Measurements from ENCODE around the gene CPLANE1. TPM values are rescaled to one million over a fixed set of nuclear protein-coding genes. Genes with fewer than 3 reads are reported as not detected.

Gene CPLANE1
- total and polyA plus RNA-seq, 2 of the 4 experiments (the other 2 are of a cell fraction): 4.4 to 17.9 TPM

- Histone ChIP-seq H2AK5ac (ENCODE audit: low read depth, low read length) (no peak overlapping the region), H3K36me3 (ENCODE audit: control insufficient read depth, insufficient read depth, low read length) (peaks cover 20% of the 10 kb centered on the region), H3K4me3 (ENCODE audit: insufficient read depth, low read depth, low read length) (no peak overlapping the region), H2BK120ac (ENCODE audit: low read depth, low read length) (no peak overlapping the region), H4K20me1 (ENCODE audit: insufficient read depth, low read length) (no peaks in the 10 kb centered on the region), H3K4me2 (ENCODE audit: low read depth, low read length) (no peak overlapping the region), H3K18ac (ENCODE audit: low read depth, low read length) (no peak overlapping the region), H2AK9ac (replicated peaks; ENCODE audit: low read depth, low read length, poor library complexity) (no peak overlapping the region), H3K4me1 (ENCODE audit: control insufficient read depth, insufficient read depth, low read length) (peaks cover 1% of the 10 kb centered on the region; the same call in 1 of the 2 replicates), H3K56ac (ENCODE audit: extremely low read depth, insufficient read depth, low read length) (no peak overlapping the region), H3K9me1 (ENCODE audit: insufficient read depth, low read length) (peaks cover 3% of the 10 kb centered on the region; the same call in 1 of the 2 replicates), H3K23ac (ENCODE audit: low read depth, low read length) (no peak overlapping the region), H3K27me3 (ENCODE audit: control insufficient read depth, insufficient read depth, low read length) (no peaks in the 10 kb centered on the region), H4K8ac (ENCODE audit: low read depth in 2 of 2, low read length in 2 of 2) (no peak overlapping the region), H2AFZ (replicated peaks; ENCODE audit: low read length, poor library complexity) (no peak overlapping the region), H2BK15ac (ENCODE audit: low read depth, low read length) (no peak overlapping the region), H3K79me1 (ENCODE audit: low read depth in 1 of 2, low read length in 2 of 2) (no peaks in the 10 kb centered on the region; a peak in 2 of 4 replicates), H3K9me3 (ENCODE audit: control insufficient read depth, insufficient read depth, low read length) (no peaks in the 10 kb centered on the region), H4K5ac (ENCODE audit: low read depth, low read length) (no peak overlapping the region), H3K27ac (ENCODE audit: insufficient read depth, low read length) (no peak overlapping the region), H3K4ac (ENCODE audit: low read depth, low read length) (no peak overlapping the region), H3K9ac (ENCODE audit: low read depth, low read length) (no peak overlapping the region), H2BK20ac (ENCODE audit: low read depth, low read length) (no peak overlapping the region), H2BK5ac (ENCODE audit: low read depth, low read length, poor library complexity, severe bottlenecking) (no peak overlapping the region), H3K14ac (replicated peaks; ENCODE audit: low read depth, low read length) (no peak overlapping the region), H4K91ac (ENCODE audit: insufficient read depth, low read depth, low read length) (no peak overlapping the region)
- BruUV-seq (replicated peaks): no TSS peak
- in situ Hi-C loops (cut with MboI; ENCODE audit: low sequenced_read_pairs) (no loop called here), dilution Hi-C loops (cut with HindIII; ENCODE audit: low sequenced_read_pairs, unreplicated experiment) (no loop called here), intact Hi-C loops (cut with micrococcal nuclease) (no loop called here)
- ATAC-seq (ENCODE audit: low read depth) (no peak), DNase-seq (no peak)
- POLR2A ChIA-PET (ENCODE audit: unreplicated experiment): no interaction called here
- no peak for TF ChIP-seq FOS (IDR thresholded peaks at IDR 0.05; ENCODE audit: low read depth, low read length)
- TF ChIP-seq MAZ (IDR thresholded peaks at IDR 0.05; ENCODE audit: borderline replicate concordance, low read depth, low read length): no peak
- no peak for TF ChIP-seq CEBPB (IDR thresholded peaks at IDR 0.05; ENCODE audit: low read depth, low read length)
- TF ChIP-seq RAD21 (IDR thresholded peaks at IDR 0.05; ENCODE audit: low read length): no peak
- TF ChIP-seq RFX5 (IDR thresholded peaks at IDR 0.05; ENCODE audit: low read depth, low read length): no peak
- TF ChIP-seq SMC3 (IDR thresholded peaks at IDR 0.05; ENCODE audit: low read depth, low read length): no peak
- no peak for TF ChIP-seq BHLHE40 (IDR thresholded peaks at IDR 0.05; ENCODE audit: low read depth, low read length)
- TF ChIP-seq USF2 (IDR thresholded peaks at IDR 0.05; ENCODE audit: low read depth, low read length): no peak
- no peak for TF ChIP-seq ELK1 (IDR thresholded peaks at IDR 0.05; ENCODE audit: borderline replicate concordance, low read depth, low read length)
- TF ChIP-seq NFE2L2 (IDR thresholded peaks at IDR 0.05; ENCODE audit: low read depth, low read length): no peak
- TF ChIP-seq MAFK (IDR thresholded peaks at IDR 0.05; ENCODE audit: low read depth, low read length): no peak
- TF ChIP-seq MXI1 (IDR thresholded peaks at IDR 0.05; ENCODE audit: borderline replicate concordance, low read depth, low read length): no peak
- TF ChIP-seq RCOR1 (IDR thresholded peaks at IDR 0.05; ENCODE audit: insufficient replicate concordance, low read length): no peak
- TF ChIP-seq CTCF (conservative IDR thresholded peaks at IDR 0.05; ENCODE audit: low read depth, low read length): no peak
- no peak for TF ChIP-seq CHD1 (IDR thresholded peaks at IDR 0.05; ENCODE audit: low read depth, low read length)
- WGBS, 2 experiments (ENCODE audit: extremely low coverage in 2 of 2, insufficient read length in 1 of 2): no CpG with 5 or more reads among the region's 3 CpGs
- CTCF ChIA-PET: no interaction called here
Measured at GRCh38 chr5:37212096-37212495, 37.1 kb downstream of the CPLANE1 start.
